K562 (cell line): Measurements from ENCODE around the gene LMNA. TPM values are rescaled to one million over a fixed set of nuclear protein-coding genes. Genes with fewer than 3 reads are reported as not detected.

Source experiments
- ARID4B ChIP-seq: sonication (generic); formaldehyde crosslinking; IDR thresholded peaks from 2 replicates; pipeline ENCODE4 v1.8.0; 2022; ENCODE audit warnings: mild to moderate bottlenecking, missing genetic modification reagents
- ATF3 ChIP-seq, 2 experiments: fragments of 450-650 bp in 1 of 2; sonication (generic) in 1 of 2; formaldehyde crosslinking in 1 of 2; IDR thresholded peaks in 1 of 2; conservative IDR thresholded peaks in 1 of 2; 2 replicates each; pipeline versions ENCODE4 v1.6.1 to v1.8.1; 2016 to 2023; ENCODE audit warnings: mild to moderate bottlenecking in 2 of 2, moderate library complexity in 2 of 2, inconsistent platforms in 1 of 2, missing genetic modification reagents in 1 of 2
- BCL6 ChIP-seq: fragments of 250-450 bp; sonication (Bioruptor Pico); IDR thresholded peaks from 2 replicates; pipeline ENCODE4 v1.4.0; 2020
- BRF2 ChIP-seq: IDR thresholded peaks from 3 replicates; pipeline ENCODE4 v1.6.1; 2011; ENCODE audit warnings: borderline replicate concordance, mild to moderate bottlenecking; ENCODE audit not compliant: insufficient read length, insufficient read depth
- E2F8 ChIP-seq: fragments of 450-650 bp; IDR thresholded peaks from 2 replicates; pipeline ENCODE4 v1.7.1; 2018; ENCODE audit warnings: mild to moderate bottlenecking, low read depth; ENCODE audit not compliant: partially characterized antibody
- HNRNPH1 ChIP-seq: fragments of 200-400 bp; formaldehyde crosslinking; optimal IDR thresholded peaks from 2 replicates; pipeline ENCODE3; 2017; ENCODE audit warnings: low read depth, mild to moderate bottlenecking, low read length, moderate library complexity
- NR2C2 ChIP-seq, 2 experiments: fragments of 200-800 bp in 1 of 2; sonication (Bioruptor generic) in 1 of 2; sonication (generic) in 1 of 2; formaldehyde crosslinking in 1 of 2; IDR thresholded peaks; 2 replicates each; pipeline versions ENCODE4 v1.6.1 to v1.8.0; 2016 to 2022; ENCODE audit warnings: mild to moderate bottlenecking in 1 of 2, missing compliant biosample characterization in 1 of 2, missing genetic modification characterization in 1 of 2, missing genetic modification reagents in 1 of 2
- PTBP1 ChIP-seq: fragments of 200-400 bp; formaldehyde crosslinking; IDR thresholded peaks from 2 replicates; pipeline ENCODE4 v1.6.1; 2017; ENCODE audit warnings: low read depth, low read length
- PTTG1 ChIP-seq: fragments of 450-650 bp; IDR thresholded peaks from 2 replicates; pipeline ENCODE4 v1.6.1; 2016; ENCODE audit warnings: low read depth, mild to moderate bottlenecking, missing genetic modification characterization, missing compliant biosample characterization
- SMAD4 ChIP-seq: fragments of 250-450 bp; sonication (Bioruptor Pico); conservative IDR thresholded peaks from 2 replicates; pipeline ENCODE4 v1.8.0; 2021; ENCODE audit warnings: inconsistent platforms, mild to moderate bottlenecking, moderate library complexity
- TEAD1 ChIP-seq, 2 experiments: fragments of 450-650 bp in 1 of 2; sonication (generic) in 1 of 2; formaldehyde crosslinking; IDR thresholded peaks; 2 replicates each; pipeline versions ENCODE4 v1.4.0 to v1.8.0; 2020 to 2022; ENCODE audit warnings: mild to moderate bottlenecking in 2 of 2, missing genetic modification reagents in 1 of 2
- TGIF2 ChIP-seq: sonication (generic); formaldehyde crosslinking; IDR thresholded peaks from 2 replicates; pipeline ENCODE4 v1.8.1; 2022; ENCODE audit warnings: mild to moderate bottlenecking, missing genetic modification reagents, moderate library complexity
- XRCC5 ChIP-seq: fragments of 200-400 bp; formaldehyde crosslinking; IDR thresholded peaks from 2 replicates; pipeline ENCODE4 v1.6.1; 2017; ENCODE audit warnings: low read depth, mild to moderate bottlenecking, low read length
- ZNF184 ChIP-seq: sonication (generic); formaldehyde crosslinking; IDR thresholded peaks from 2 replicates; pipeline ENCODE4 v1.5.0; 2020; ENCODE audit warnings: missing genetic modification reagents
- ZNF277 ChIP-seq: fragments of 250-450 bp; sonication (Bioruptor Pico); IDR thresholded peaks from 2 replicates; pipeline ENCODE4 v1.8.0; 2022; ENCODE audit warnings: inconsistent platforms, mild to moderate bottlenecking, moderate library complexity, borderline replicate concordance
- ZNF41 ChIP-seq: fragments of 250-450 bp; sonication (Bioruptor Pico); conservative IDR thresholded peaks from 2 replicates; pipeline ENCODE4 v1.4.0; 2020; ENCODE audit warnings: mild to moderate bottlenecking
- polyA plus RNA-seq, 8 experiments: library from polyadenylated mRNA; depleted of rRNA in 4 of 8; stranded (reverse) in 5 of 8; unstranded in 3 of 8; fragments of >200 nt; fragmentation: Nextera tagmentation in 2 of 8; fragmentation: Illumina TruSeq in 1 of 8; extraction: Ambion mirVana in 2 of 8; extraction: Trizol in 1 of 8; gene quantifications; 2 replicates each; pipeline versions ENCODE4 v1.2.1 to v1.2.3, GENCODE V29; 2011 to 2014; ENCODE audit warnings: inconsistent platforms in 1 of 8, missing spikeins in 1 of 8
- total RNA-seq, 7 experiments: library from RNA; depleted of rRNA in 6 of 7; stranded (reverse); fragments of >200 nt in 6 of 7; fragmentation: Illumina TruSeq in 2 of 7; extraction: Trizol in 2 of 7; gene quantifications; 2 replicates each; pipeline versions ENCODE4 v1.2.1 to v1.2.3, GENCODE V29; 2011 to 2021; ENCODE audit warnings: low replicate concordance in 1 of 7

Gene LMNA
- total and polyA plus RNA-seq, 9 of the 15 experiments (the other 6 are each of a cell fraction or from before 2014, with no cell fraction given), result 1.00 to 347 (median 88.2) TPM

- TF ChIP-seq PTTG1 (tag) (no peak), NR2C2 (CRISPR knock-in tag; IDR thresholded peaks at IDR 0.05) (0 out of 2 replicates have a peak, but pooled peaks have one; percentile 6), NR2C2 (tag; IDR thresholded peaks at IDR 0.05) (no peak), ZNF41 (CRISPR knock-in tag) (0 out of 2 replicates have a peak, but pooled peaks have one; percentile 19), BRF2 (no peak), XRCC5 (no peak), HNRNPH1 (no peak), ATF3 (IDR thresholded peaks at IDR 0.05) (no peak), ATF3 (CRISPR knock-in tag; conservative IDR thresholded peaks at IDR 0.05) (no peak), SMAD4 (CRISPR knock-in tag) (0 out of 2 replicates have a peak, but pooled peaks have one; percentile 19), ZNF277 (no peak), PTBP1 (no peak), E2F8 (no peak), TEAD1 (CRISPR knock-in tag; IDR thresholded peaks at IDR 0.05) (0 out of 4 replicates have a peak, but pooled peaks of 1 of the 2 experiments have one; percentile 3), TGIF2 (CRISPR knock-in tag) (no peak), ARID4B (CRISPR knock-in tag) (no peak), BCL6 (CRISPR knock-in tag) (no peak), ZNF184 (CRISPR knock-in tag) (no peak)
These were observed 46.2 kb downstream of the LMNA start (continued) for GRCh38 chr1:156160743-156161171.
